Glutamatergic neuron (in vitro differentiated cells): Measurements from ENCODE around the gene ZNF439. TPM values are rescaled to one million over a fixed set of nuclear protein-coding genes. Genes with fewer than 3 reads are reported as not detected.
"Not testable (repeated sequence)": the region's sequence is repeated elsewhere in the genome, so short reads cannot be mapped to it uniquely, and the experiment has no call there.

Experiments
- DNase-seq: peaks from one replicate; pipeline ENCODE4 v3.0.0; 2022
- H3K27ac Mint-ChIP-seq: one replicate; pipeline ENCODE4 v1.8.0; 2020; ENCODE audit warnings: mild to moderate bottlenecking, mixed read lengths, inconsistent platforms; ENCODE audit not compliant: unreplicated experiment
- H3K27me3 Mint-ChIP-seq: one replicate; pipeline ENCODE4 v1.8.0; 2020; ENCODE audit warnings: mild to moderate bottlenecking, moderate library complexity, mixed read lengths, inconsistent platforms; ENCODE audit not compliant: unreplicated experiment
- H3K36me3 Mint-ChIP-seq: one replicate; pipeline ENCODE4 v1.8.0; 2020; ENCODE audit warnings: mild to moderate bottlenecking, mixed read lengths, inconsistent platforms; ENCODE audit not compliant: unreplicated experiment
- H3K4me1 Mint-ChIP-seq: one replicate; pipeline ENCODE4 v1.8.0; 2020; ENCODE audit warnings: mild to moderate bottlenecking, low read depth, mixed read lengths, inconsistent platforms; ENCODE audit not compliant: unreplicated experiment
- H3K4me3 Mint-ChIP-seq: one replicate; pipeline ENCODE4 v1.8.0; 2020; ENCODE audit warnings: mild to moderate bottlenecking, mixed read lengths, inconsistent platforms; ENCODE audit not compliant: unreplicated experiment
- H3K9me3 Mint-ChIP-seq: one replicate; pipeline ENCODE4 v1.8.0; 2020; ENCODE audit warnings: mild to moderate bottlenecking, moderate library complexity, mixed read lengths, inconsistent platforms; ENCODE audit not compliant: unreplicated experiment
- total RNA-seq: library from RNA; stranded (reverse); fragmentation: NEBNext Ultra II Directional; extraction: Animal tissue kit (Norgen Biotek cat#: 25700); gene quantifications from one replicate; pipeline ENCODE4 v1.2.1, GENCODE V29; 2021; ENCODE audit not compliant: unreplicated experiment
- TF ChIP-seq, protein P1 (sequence below): fragments of 200-600 bp; sonication (generic); IDR thresholded peaks from one replicate; pipeline ENCODE4 v1.5.0; 2021; ENCODE audit not compliant: partially characterized antibody, unreplicated experiment

Gene ZNF439
- total RNA-seq, 1 donor from 2014 or later: 21.1 TPM

- no peak overlapping the region for H3K27ac Mint-ChIP-seq
- H3K27me3 Mint-ChIP-seq: no peaks in the 10 kb centered on the region
- no peaks in the 10 kb centered on the region for H3K4me1 Mint-ChIP-seq
- DNase-seq: no peak
- H3K9me3 Mint-ChIP-seq: peaks cover 4% of the 10 kb centered on the region
- H3K36me3 Mint-ChIP-seq: peaks cover 47% of the 10 kb centered on the region
- H3K4me3 Mint-ChIP-seq: no peak overlapping the region
- TF ChIP-seq, protein P1, sequence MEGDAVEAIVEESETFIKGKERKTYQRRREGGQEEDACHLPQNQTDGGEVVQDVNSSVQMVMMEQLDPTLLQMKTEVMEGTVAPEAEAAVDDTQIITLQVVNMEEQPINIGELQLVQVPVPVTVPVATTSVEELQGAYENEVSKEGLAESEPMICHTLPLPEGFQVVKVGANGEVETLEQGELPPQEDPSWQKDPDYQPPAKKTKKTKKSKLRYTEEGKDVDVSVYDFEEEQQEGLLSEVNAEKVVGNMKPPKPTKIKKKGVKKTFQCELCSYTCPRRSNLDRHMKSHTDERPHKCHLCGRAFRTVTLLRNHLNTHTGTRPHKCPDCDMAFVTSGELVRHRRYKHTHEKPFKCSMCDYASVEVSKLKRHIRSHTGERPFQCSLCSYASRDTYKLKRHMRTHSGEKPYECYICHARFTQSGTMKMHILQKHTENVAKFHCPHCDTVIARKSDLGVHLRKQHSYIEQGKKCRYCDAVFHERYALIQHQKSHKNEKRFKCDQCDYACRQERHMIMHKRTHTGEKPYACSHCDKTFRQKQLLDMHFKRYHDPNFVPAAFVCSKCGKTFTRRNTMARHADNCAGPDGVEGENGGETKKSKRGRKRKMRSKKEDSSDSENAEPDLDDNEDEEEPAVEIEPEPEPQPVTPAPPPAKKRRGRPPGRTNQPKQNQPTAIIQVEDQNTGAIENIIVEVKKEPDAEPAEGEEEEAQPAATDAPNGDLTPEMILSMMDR: no peak
These were observed 46.3 kb downstream of the ZNF439 start for GRCh38 chr19:11894851-11895250.

DNA sequence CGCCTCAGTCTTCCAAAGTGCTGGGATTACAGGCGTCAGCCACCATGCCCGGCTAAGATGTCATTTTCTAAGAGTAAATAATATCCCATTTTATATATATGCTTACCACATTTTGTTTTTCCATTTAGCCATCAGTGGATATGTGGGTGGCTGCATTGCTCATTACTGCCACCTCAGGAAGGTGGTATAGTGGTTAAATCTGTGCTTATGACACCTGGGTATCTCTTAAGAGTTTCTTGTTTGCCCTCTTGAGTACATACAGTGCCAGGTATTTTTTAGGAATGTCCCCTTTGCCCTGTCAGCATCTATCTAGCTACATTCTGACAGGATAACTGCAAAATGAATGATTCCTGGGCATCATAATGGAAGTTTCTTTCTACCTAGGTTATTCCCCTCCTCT, 53.7 kb downstream of the ZNF439 start:
- TF ChIP-seq, protein P1: no peak
- Mint-ChIP-seq H3K4me3 (no peak overlapping the region), H3K4me1 (no peaks in the 10 kb centered on the region), H3K27me3 (peaks cover 17% of the 10 kb centered on the region), H3K9me3 (peaks cover 51% of the 10 kb centered on the region), H3K36me3 (peaks cover 76% of the 10 kb centered on the region), H3K27ac (no peak overlapping the region)
- no peak for DNase-seq

DNA sequence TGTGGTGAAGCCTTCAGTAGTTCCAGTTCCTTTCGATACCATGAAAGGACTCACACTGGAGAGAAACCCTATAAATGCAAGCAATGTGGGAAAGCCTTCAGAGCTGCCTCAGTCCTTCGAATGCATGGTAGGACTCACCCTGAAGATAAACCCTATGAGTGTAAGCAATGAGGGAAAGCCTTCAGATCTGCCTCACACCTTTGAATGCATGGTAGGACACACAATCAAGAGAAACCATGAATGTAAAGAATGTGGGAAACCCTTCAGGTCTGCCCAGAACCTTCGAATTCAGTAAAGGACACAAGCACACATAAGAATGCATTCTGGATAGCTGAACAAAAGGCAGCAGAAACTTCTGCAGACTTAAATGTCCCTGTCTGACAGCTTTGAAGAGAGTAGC, 57.4 kb downstream of the ZNF439 start:
- Mint-ChIP-seq H3K4me3 (no peak overlapping the region), H3K4me1 (no peaks in the 10 kb centered on the region), H3K9me3 (peaks cover 67% of the 10 kb centered on the region), H3K36me3 (peaks cover 79% of the 10 kb centered on the region), H3K27me3 (peaks cover 27% of the 10 kb centered on the region), H3K27ac (no peak overlapping the region)
- DNase-seq: no peak
- TF ChIP-seq, protein P1: no peak

DNA sequence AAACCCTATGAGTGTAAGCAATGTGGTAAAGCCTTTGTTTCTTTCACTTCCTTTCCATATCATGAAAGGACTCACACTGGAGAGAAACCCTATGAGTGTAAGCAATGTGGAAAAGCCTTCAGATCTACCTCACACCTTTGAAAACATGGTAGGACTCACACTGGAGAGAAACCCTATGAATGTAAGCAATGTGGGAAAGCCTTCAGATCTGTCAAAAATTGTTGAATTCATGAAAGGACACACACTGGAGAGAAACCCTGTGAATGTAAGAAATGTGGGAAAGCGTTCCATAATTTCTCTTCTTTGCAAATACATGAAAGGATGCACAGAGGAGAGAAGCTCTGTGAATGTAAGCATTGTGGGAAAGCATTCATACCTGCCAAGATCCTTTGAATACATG, 63.4 kb downstream of the ZNF439 start:
- Mint-ChIP-seq H3K36me3 (peaks cover 57% of the 10 kb centered on the region), H3K9me3 (peaks cover 47% of the 10 kb centered on the region), H3K27me3 (peaks cover 16% of the 10 kb centered on the region)
- not testable (repeated sequence) for H3K4me3 Mint-ChIP-seq, H3K27ac Mint-ChIP-seq, H3K4me1 Mint-ChIP-seq, DNase-seq

GRCh38 chr19:11914417-11915051, 66.0 kb downstream of the ZNF439 start:
- not testable (repeated sequence) for H3K27ac Mint-ChIP-seq, DNase-seq, H3K4me1 Mint-ChIP-seq, H3K27me3 Mint-ChIP-seq, H3K4me3 Mint-ChIP-seq
- peaks cover 35% of the 10 kb centered on the region for H3K36me3 Mint-ChIP-seq
- peaks cover 25% of the 10 kb centered on the region for H3K9me3 Mint-ChIP-seq

Other genes starting within 250 kb of the ZNF439 start
- 8.5 TPM for gene ZNF823, start 109.8 kb upstream of the ZNF439 start, total RNA-seq
- 10.6 TPM for gene ZNF441, start 81.7 kb upstream of the ZNF439 start, total RNA-seq
- gene ZNF491, start 50.2 kb upstream of the ZNF439 start, total RNA-seq: 26.0 TPM
- gene ZNF440, start 34.5 kb upstream of the ZNF439 start, total RNA-seq: 20.3 TPM
- 29.6 TPM for gene ZNF69, start 39.1 kb downstream of the ZNF439 start, total RNA-seq
- gene ZNF700, start 76.4 kb downstream of the ZNF439 start, total RNA-seq: 17.8 TPM
- gene ZNF763, start 116.3 kb downstream of the ZNF439 start, total RNA-seq: 10.3 TPM
- 4.5 TPM for gene ZNF433, start 187.0 kb downstream of the ZNF439 start, total RNA-seq
- gene ZNF878, start 204.2 kb downstream of the ZNF439 start, total RNA-seq: 1.6 TPM
- gene ZNF844, start 216.0 kb downstream of the ZNF439 start, total RNA-seq: 22.2 TPM